H9 (cell line): Measurements from ENCODE around the gene TMPRSS12. TPM values are rescaled to one million over a fixed set of nuclear protein-coding genes. Genes with fewer than 3 reads are reported as not detected.
"Not testable (repeated sequence)": the region's sequence is repeated elsewhere in the genome, so short reads cannot be mapped to it uniquely, and the experiment has no call there.

ENCODE experiments used
- DNase-seq: peaks from one replicate; pipeline ENCODE4 v3.0.0-alpha.2; 2017
- H2AFZ ChIP-seq: one replicate; pipeline ENCODE4 v1.6.1; 2013; ENCODE audit warnings: mild to moderate bottlenecking, low read length, control low read depth, moderate library complexity
- H2AK5ac ChIP-seq: 2 replicates; pipeline ENCODE4 v1.6.1; 2013; ENCODE audit warnings: low read length, control low read depth, mixed read lengths; ENCODE audit not compliant: insufficient read length
- H2BK120ac ChIP-seq: one replicate; pipeline ENCODE4 v1.6.1; 2013; ENCODE audit warnings: low read depth, mild to moderate bottlenecking, low read length, control low read depth, inconsistent platforms; ENCODE audit not compliant: poor library complexity, severe bottlenecking
- H2BK12ac ChIP-seq: 2 replicates; pipeline ENCODE4 v1.6.1; 2013; ENCODE audit warnings: low read length, control low read depth, mixed read lengths, low read depth; ENCODE audit not compliant: insufficient read length
- H2BK15ac ChIP-seq: 2 replicates; pipeline ENCODE4 v1.6.1; 2013; ENCODE audit warnings: low read depth, low read length, control low read depth
- H2BK20ac ChIP-seq: one replicate; pipeline ENCODE4 v1.6.1; 2013; ENCODE audit warnings: low read depth, mild to moderate bottlenecking, low read length, control low read depth, inconsistent platforms; ENCODE audit not compliant: poor library complexity, severe bottlenecking
- H2BK5ac ChIP-seq: 2 replicates; pipeline ENCODE4 v1.6.1; 2013; ENCODE audit warnings: low read length, control low read depth, mixed read lengths; ENCODE audit not compliant: insufficient read length
- H3K14ac ChIP-seq: 2 replicates; pipeline ENCODE4 v1.6.1; 2013; ENCODE audit warnings: low read length, control low read depth; ENCODE audit not compliant: insufficient read depth
- H3K18ac ChIP-seq: 2 replicates; pipeline ENCODE4 v1.6.1; 2013; ENCODE audit warnings: low read depth, mild to moderate bottlenecking, mixed read lengths, low read length, control low read depth; ENCODE audit not compliant: insufficient read length
- H3K23ac ChIP-seq: 2 replicates; pipeline ENCODE4 v1.6.1; 2013; ENCODE audit warnings: low read length, control low read depth, mixed read lengths, low read depth; ENCODE audit not compliant: insufficient read length
- H3K23me2 ChIP-seq: 2 replicates; pipeline ENCODE4 v1.6.1; 2013; ENCODE audit warnings: low read depth, mild to moderate bottlenecking, mixed read lengths, low read length, control low read depth; ENCODE audit not compliant: insufficient read length, poor library complexity, severe bottlenecking
- H3K27ac ChIP-seq: 2 replicates; pipeline ENCODE4 v1.5.1; 2013; ENCODE audit warnings: low read length, control low read depth, mixed read lengths, low read depth; ENCODE audit not compliant: insufficient read length
- H3K27me3 ChIP-seq: 2 replicates; pipeline ENCODE4 v1.6.1; 2013; ENCODE audit warnings: low read length, control low read depth, inconsistent platforms; ENCODE audit not compliant: insufficient read depth
- H3K4ac ChIP-seq: 2 replicates; pipeline ENCODE4 v1.6.1; 2013; ENCODE audit warnings: low read depth, mild to moderate bottlenecking, control low read depth, inconsistent platforms, low read length, moderate library complexity
- H3K4me1 ChIP-seq: 2 replicates; pipeline ENCODE4 v1.6.1; 2013; ENCODE audit warnings: low read length, control low read depth, inconsistent platforms; ENCODE audit not compliant: insufficient read depth
- H3K4me2 ChIP-seq: 2 replicates; pipeline ENCODE4 v1.6.1; 2013; ENCODE audit warnings: low read length, control low read depth, mixed read lengths; ENCODE audit not compliant: insufficient read length, insufficient read depth
- H3K56ac ChIP-seq: 2 replicates; pipeline ENCODE4 v1.6.1; 2013; ENCODE audit warnings: low read depth, mild to moderate bottlenecking, mixed read lengths, low read length, control low read depth; ENCODE audit not compliant: insufficient read length
- H3K79me1 ChIP-seq: 2 replicates; pipeline ENCODE4 v1.6.1; 2013; ENCODE audit warnings: low read depth, mild to moderate bottlenecking, moderate library complexity, low read length, control low read depth, inconsistent platforms; ENCODE audit not compliant: insufficient read depth, poor library complexity, severe bottlenecking
- H3K79me2 ChIP-seq: 2 replicates; pipeline ENCODE4 v1.6.1; 2013; ENCODE audit warnings: low read length, control low read depth, inconsistent platforms; ENCODE audit not compliant: insufficient read depth
- H3K9ac ChIP-seq: 2 replicates; pipeline ENCODE4 v1.6.1; 2013; ENCODE audit warnings: low read length, control low read depth, mixed read lengths; ENCODE audit not compliant: insufficient read length; ENCODE audit errors: extremely low read depth
- H3K9me3 ChIP-seq: one replicate; pipeline ENCODE4 v1.6.1; 2013; ENCODE audit warnings: low read depth, low read length, inconsistent platforms; ENCODE audit not compliant: control insufficient read depth
- H3T11ph ChIP-seq: one replicate; pipeline ENCODE4 v1.6.1; 2013; ENCODE audit warnings: mild to moderate bottlenecking, low read length, control low read depth, inconsistent platforms
- H4K20me1 ChIP-seq: one replicate; pipeline ENCODE4 v1.6.1; 2013; ENCODE audit not compliant: control insufficient read depth, insufficient read length, insufficient read depth
- H4K5ac ChIP-seq: 2 replicates; pipeline ENCODE4 v1.6.1; 2013; ENCODE audit warnings: low read depth, mild to moderate bottlenecking, mixed read lengths, low read length, control low read depth; ENCODE audit not compliant: insufficient read length
- H4K8ac ChIP-seq: replicated peaks from 2 replicates; pipeline ENCODE4 v1.6.1; 2013; ENCODE audit warnings: low read length, control low read depth, mixed read lengths, low read depth; ENCODE audit not compliant: insufficient read length
- H4K91ac ChIP-seq: 2 replicates; pipeline ENCODE4 v1.6.1; 2013; ENCODE audit warnings: low read depth, mild to moderate bottlenecking, moderate library complexity, mixed read lengths, low read length, control low read depth; ENCODE audit not compliant: insufficient read length
- H3K27ac Mint-ChIP-seq, 3 experiments: 2 replicates in 2 of 3; 3 replicates in 1 of 3; pipeline ENCODE4 v1.8.0; 2020 to 2021; ENCODE audit warnings: mixed read lengths in 3 of 3, mild to moderate bottlenecking in 1 of 3, moderate library complexity in 1 of 3
- H3K27me3 Mint-ChIP-seq: 2 replicates; pipeline ENCODE4 v1.8.0; 2021; ENCODE audit warnings: low read depth, mild to moderate bottlenecking, moderate library complexity, mixed read lengths
- H3K36me3 Mint-ChIP-seq, 3 experiments: 2 replicates in 2 of 3; 3 replicates in 1 of 3; pipeline ENCODE4 v1.8.0; 2020 to 2021; ENCODE audit warnings: low read depth in 3 of 3, mixed read lengths in 3 of 3; ENCODE audit not compliant: insufficient read depth in 1 of 3
- H3K4me1 Mint-ChIP-seq, 2 experiments: 2 replicates each; pipeline ENCODE4 v1.8.0; 2020; ENCODE audit warnings: mixed read lengths in 2 of 2
- H3K4me3 Mint-ChIP-seq, 2 experiments: 2 replicates in 1 of 2; 3 replicates in 1 of 2; pipeline ENCODE4 v1.8.0; 2020 to 2021; ENCODE audit warnings: mild to moderate bottlenecking in 2 of 2, mixed read lengths in 2 of 2, moderate library complexity in 1 of 2
- H3K9me3 Mint-ChIP-seq, 2 experiments: 2 replicates in 1 of 2; 3 replicates in 1 of 2; pipeline ENCODE4 v1.8.0; 2020; ENCODE audit warnings: mild to moderate bottlenecking in 2 of 2, mixed read lengths in 2 of 2, moderate library complexity in 1 of 2
- WGBS: extraction: QIAGEN DNeasy Blood & Tissue Kit; methylation state at CpG from one replicate; pipeline ENCODE4 v1.1.7; 2013; ENCODE audit warnings: missing lambda C conversion rate, low lambda C conversion rate, mixed read lengths; ENCODE audit not compliant: insufficient read length; ENCODE audit errors: extremely low coverage; 5-methylcytosine and 5-hydroxymethylcytosine counted together
- total RNA-seq: library from RNA; stranded (reverse); gene quantifications from 2 replicates; pipeline ENCODE4 v1.2.1, GENCODE V29; 2021

The TMPRSS12 gene
- total RNA-seq, 1 experiment from 2014 or later = not detected

GRCh38 chr12:50855679-50856078, 13.0 kb downstream of the TMPRSS12 start:
- not testable (repeated sequence) for H3K27ac ChIP-seq, H2BK120ac ChIP-seq, H3K56ac ChIP-seq, H3K4me2 ChIP-seq, H4K8ac ChIP-seq, H3K4me1 Mint-ChIP-seq, H3K14ac ChIP-seq, H3K9me3 ChIP-seq, H3K79me1 ChIP-seq, H3K23me2 ChIP-seq, H3K4me1 ChIP-seq, DNase-seq, H3K27me3 Mint-ChIP-seq, H4K20me1 ChIP-seq, H2BK15ac ChIP-seq, H3K4me3 Mint-ChIP-seq, H2AFZ ChIP-seq, H4K5ac ChIP-seq, H2AK5ac ChIP-seq, H3K79me2 ChIP-seq, H3K4ac ChIP-seq, H3K36me3 Mint-ChIP-seq, H3K23ac ChIP-seq, H2BK5ac ChIP-seq, H4K91ac ChIP-seq, H2BK20ac ChIP-seq, H3K18ac ChIP-seq, H3K9ac ChIP-seq, H2BK12ac ChIP-seq, H3K27me3 ChIP-seq, H3T11ph ChIP-seq, H3K27ac Mint-ChIP-seq
- WGBS = no CpG with 5 or more reads among the region's 2 CpGs
- H3K9me3 Mint-ChIP-seq = peaks cover 12 to 13% of the 10 kb centered on the region in 2 experiments
